Heart left ventricle (tissue), 16 donors: ENCODE measurements around the gene ARMC5. TPM values are rescaled to one million over a fixed set of nuclear protein-coding genes. Genes with fewer than 3 reads are reported as not detected.

Experiments used
- ATAC-seq, 4 donors: fragments of 200-7000 bp; cut with Tn5 transposase; one replicate each; pipeline ENCODE4 v1.9.1; 2020 to 2022; ENCODE audit warnings: moderate library complexity in 4 of 4, mild to moderate bottlenecking in 3 of 4, moderate number of reproducible peaks in 1 of 4
- DNase-seq, 5 donors: peaks; one replicate each; pipeline ENCODE4 v3.0.0-alpha.2; 2020
- H3K27ac ChIP-seq, 12 donors: fragments of 200-600 bp; sonication (generic) in 4 of 12; one replicate each; pipeline versions ENCODE4 v1.5.0 to v1.8.0; 2016 to 2022; ENCODE audit warnings: mild to moderate bottlenecking in 2 of 12
- H3K27me3 ChIP-seq, 9 donors: fragments of 200-600 bp; sonication (generic) in 2 of 9; one replicate each; pipeline versions ENCODE4 v1.5.1 to v1.8.0; 2016 to 2022; ENCODE audit warnings: mild to moderate bottlenecking in 3 of 9
- H3K36me3 ChIP-seq, 9 donors: fragments of 200-600 bp; sonication (generic) in 2 of 9; one replicate each; pipeline versions ENCODE4 v1.5.0 to v1.8.0; 2018 to 2022; ENCODE audit warnings: mild to moderate bottlenecking in 2 of 9
- H3K4me1 ChIP-seq, 12 donors: fragments of 200-600 bp; sonication (generic) in 4 of 12; one replicate each; pipeline versions ENCODE4 v1.5.0 to v1.8.0; 2016 to 2022; ENCODE audit warnings: mild to moderate bottlenecking in 3 of 12
- H3K4me3 ChIP-seq, 12 donors: fragments of 200-600 bp; sonication (generic) in 4 of 12; one replicate each; pipeline versions ENCODE4 v1.5.0 to v1.8.0; 2017 to 2022; ENCODE audit warnings: mild to moderate bottlenecking in 9 of 12, moderate library complexity in 4 of 12
- H3K9me3 ChIP-seq, 12 donors: fragments of 200-600 bp; sonication (generic) in 4 of 12; one replicate each; pipeline versions ENCODE4 v1.5.0 to v1.8.0; 2016 to 2022; ENCODE audit warnings: mild to moderate bottlenecking in 1 of 12
- POLR2A ChIP-seq, 2 donors: fragments of 450-650 bp; IDR thresholded peaks; one replicate each; pipeline ENCODE4 v1.6.1; 2017; ENCODE audit warnings: antibody characterized with exemption in 2 of 2, mild to moderate bottlenecking in 2 of 2, moderate library complexity in 2 of 2
- WGBS, 4 donors: extraction: QIAGEN DNeasy Blood & Tissue Kit in 2 of 4; methylation state at CpG; one replicate each; pipeline versions ENCODE4 v1.1.5 to v1.1.7; 2013 to 2018; 5-methylcytosine and 5-hydroxymethylcytosine counted together
- intact Hi-C, 10 donors: fragments of 100-400 bp; cut with DNase I; formaldehyde crosslinking; loops; one replicate each; pipeline versions ENCODE4 v1.11.1 to v1.14.2; 2022
- polyA plus RNA-seq, 2 donors: library from polyadenylated mRNA; stranded (reverse); fragments of 200-250 nt; gene quantifications; one replicate each; pipeline ENCODE4 v1.2.3, GENCODE V29; 2013
- total RNA-seq, 9 donors: library from RNA; depleted of rRNA in 2 of 9; stranded (reverse); fragments of >200 nt in 2 of 9; fragmentation: NEBNext Ultra II Directional in 3 of 9; extraction: Animal tissue kit (Norgen Biotek cat#: 25700) in 3 of 9; gene quantifications; one replicate each; pipeline versions ENCODE4 v1.1.0 to v1.2.4, GENCODE V29; 2016 to 2023
- TF ChIP-seq, protein P1 (sequence below), 12 donors: fragments of 200-600 bp; sonication (generic) in 4 of 12; IDR thresholded peaks; one replicate each; pipeline versions ENCODE4 v1.5.0 to v1.8.0; 2018 to 2022; ENCODE audit warnings: antibody characterized with exemption in 12 of 12, mild to moderate bottlenecking in 5 of 12
- donor health status: ischemic (EF 13 %, LVEDD 7.1; RV severe dilation, severe dysfunction).
- donor health status: healthy with polysubstance abuse.
- donor health status: DM: no; HTN: yes; CAD: no.
- donor health status: DM: no; HTN: no; CAD: no.
- donor health status: ischemic (EF 25% LVEDD 6.9; RV normal size, moderate dysfunction).
- donor health status: ischemic (EF 25% LVEDD 5.7; RV mildly dilated, moderate dysfunction).
- donor health status: healthy.
- donor health status: DM: yes; HTN: yes; CAD: no.
- donor health status: ischemic (EF 35%, LVEDD 5.7; RV mildly dilated, moderate dysfunction).
- donor health status: nonischemic (EF 11% LVEDD 7.7; RV severe dilation, severe dysfunction).
- donor health status: DM: yes; HTN: yes; CAD: no.
- donor health status: PGD.
- donor health status: ischemic (EF 29% LVEDD 5.4; RV normal size, mild dysfunction).
- donor health status: nonischemic (EF 23%, LVEDD 6.1; RV moderate dilation, normal function).

ARMC5 gene
- total and polyA plus RNA-seq, 11 donors = 4.1 to 9.2 (median 6.6) TPM

DNA sequence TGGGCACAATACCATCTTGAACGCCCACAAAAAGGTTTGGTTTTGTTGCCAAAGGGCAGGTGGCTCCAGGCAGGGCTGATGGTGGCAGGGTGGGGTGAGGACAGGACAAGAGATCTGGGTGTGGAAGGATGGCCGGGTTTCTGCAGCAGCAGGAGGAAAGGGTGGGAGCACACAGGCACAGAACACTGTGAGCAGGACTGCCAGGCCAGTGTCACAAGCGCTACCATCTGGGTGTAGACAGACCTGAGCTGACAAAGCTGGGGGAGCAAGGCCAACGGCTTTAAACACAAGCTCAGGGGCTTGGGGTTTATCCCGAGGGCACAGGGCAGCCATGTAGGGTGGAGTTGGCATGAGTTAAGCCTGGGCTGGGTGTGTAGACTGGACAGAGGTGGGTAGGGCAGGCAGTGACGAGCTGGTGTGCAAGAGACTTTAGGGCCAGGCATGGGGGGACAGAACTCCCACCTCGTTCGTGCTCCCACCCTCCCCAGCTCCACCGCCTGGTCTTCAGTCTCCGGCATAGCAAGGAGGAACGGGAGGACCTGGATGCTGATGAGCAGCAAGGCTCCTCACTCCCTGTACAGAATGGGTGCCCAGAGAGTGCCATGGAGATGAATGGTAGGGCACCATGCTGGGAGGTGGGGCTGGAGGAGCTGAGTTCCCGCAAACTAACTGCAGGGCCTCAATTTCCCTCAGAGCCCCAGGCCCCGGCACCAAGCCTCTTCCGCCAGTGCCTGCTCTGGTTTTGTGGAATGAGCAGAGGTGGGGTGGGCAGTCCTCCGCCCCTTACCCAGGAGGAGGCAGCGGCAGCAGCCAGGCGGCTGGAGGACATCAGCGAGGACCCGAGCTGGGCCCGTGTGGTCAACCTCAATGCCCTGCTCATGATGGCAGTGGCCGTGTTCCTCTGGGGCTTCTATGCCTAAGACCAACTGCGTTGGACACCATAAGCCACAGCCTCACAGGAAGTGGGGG is 30.6 kb downstream of the ARMC5 start:
- no peak for TF ChIP-seq POLR2A (IDR thresholded peaks at IDR 0.05)
- TF ChIP-seq, protein P1, sequence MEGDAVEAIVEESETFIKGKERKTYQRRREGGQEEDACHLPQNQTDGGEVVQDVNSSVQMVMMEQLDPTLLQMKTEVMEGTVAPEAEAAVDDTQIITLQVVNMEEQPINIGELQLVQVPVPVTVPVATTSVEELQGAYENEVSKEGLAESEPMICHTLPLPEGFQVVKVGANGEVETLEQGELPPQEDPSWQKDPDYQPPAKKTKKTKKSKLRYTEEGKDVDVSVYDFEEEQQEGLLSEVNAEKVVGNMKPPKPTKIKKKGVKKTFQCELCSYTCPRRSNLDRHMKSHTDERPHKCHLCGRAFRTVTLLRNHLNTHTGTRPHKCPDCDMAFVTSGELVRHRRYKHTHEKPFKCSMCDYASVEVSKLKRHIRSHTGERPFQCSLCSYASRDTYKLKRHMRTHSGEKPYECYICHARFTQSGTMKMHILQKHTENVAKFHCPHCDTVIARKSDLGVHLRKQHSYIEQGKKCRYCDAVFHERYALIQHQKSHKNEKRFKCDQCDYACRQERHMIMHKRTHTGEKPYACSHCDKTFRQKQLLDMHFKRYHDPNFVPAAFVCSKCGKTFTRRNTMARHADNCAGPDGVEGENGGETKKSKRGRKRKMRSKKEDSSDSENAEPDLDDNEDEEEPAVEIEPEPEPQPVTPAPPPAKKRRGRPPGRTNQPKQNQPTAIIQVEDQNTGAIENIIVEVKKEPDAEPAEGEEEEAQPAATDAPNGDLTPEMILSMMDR (IDR thresholded peaks at IDR 0.05) = no peak
- peaks cover 0 to 23% (median 7%) of the 10 kb centered on the region in 9 donors for H3K27me3 ChIP-seq
- no peak overlapping the region for H3K27ac ChIP-seq
- ATAC-seq (peak in 2 of 4 donors; percentile 2 to 5), DNase-seq (no peak)
- no peak overlapping the region for H3K4me3 ChIP-seq
- peaks cover 0 to 52% (median 44%) of the 10 kb centered on the region in 9 donors for H3K36me3 ChIP-seq
- WGBS, 4 donors = 88 to 92% (median 89%) methylated on average over 18 to 22 of the region's 22 CpGs
- intact Hi-C loops = loop anchor here in 1 of 10 donors (10.0 kb wide), 1 partner anchor 215 kb away; no protein-coding TSS in a partner anchor
- no peaks in the 10 kb centered on the region for H3K9me3 ChIP-seq
- H3K4me1 ChIP-seq = peaks cover 8 to 22% (median 17%) of the 10 kb centered on the region in 12 donors

DNA sequence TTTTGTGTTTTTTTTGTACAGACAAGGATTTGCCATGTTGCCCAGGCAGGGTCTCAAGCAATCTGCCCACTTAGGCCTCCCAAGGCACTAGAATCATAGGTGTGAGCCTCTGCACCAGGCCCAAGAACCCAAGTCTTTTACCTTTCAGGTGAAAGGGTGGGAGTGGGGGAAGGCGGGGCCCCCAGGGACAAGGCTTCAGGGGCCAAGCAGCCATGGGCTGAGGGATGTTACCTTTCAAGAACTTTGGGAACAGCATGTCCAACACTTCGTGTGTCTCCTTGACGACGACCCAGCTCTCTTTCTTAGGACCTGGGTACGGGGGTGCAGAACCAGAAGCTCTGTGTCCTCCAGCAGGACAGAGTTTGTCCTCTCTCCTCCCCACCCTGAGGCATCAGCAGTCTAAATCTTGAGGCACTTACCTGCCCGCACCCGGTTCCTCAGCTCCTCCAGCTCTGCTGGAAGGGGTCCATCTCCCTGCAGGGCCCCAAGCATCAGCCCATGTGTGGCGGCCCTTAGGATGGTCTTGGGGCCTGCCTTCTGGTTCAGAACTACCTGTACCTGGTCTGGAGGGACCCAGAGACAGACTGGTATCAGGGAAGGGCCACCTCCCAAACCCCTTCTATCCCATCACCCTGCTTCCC is 32.6 kb downstream of the ARMC5 start:
- Histone ChIP-seq H3K36me3 (peaks cover 2 to 72% (median 63%) of the 10 kb centered on the region in 9 donors), H3K9me3 (no peaks in the 10 kb centered on the region), H3K4me1 (peaks cover 8 to 20% (median 17%) of the 10 kb centered on the region in 12 donors), H3K4me3 (no peak overlapping the region), H3K27ac (no peak overlapping the region), H3K27me3 (peaks cover 0 to 12% (median 3%) of the 10 kb centered on the region in 9 donors)
- ATAC-seq (no peak), DNase-seq (no peak)
- TF ChIP-seq, protein P1 (IDR thresholded peaks at IDR 0.05) = no peak
- no peak for TF ChIP-seq POLR2A (IDR thresholded peaks at IDR 0.05)
- 94 to 97% (median 96%) methylated on average over 8 of the region's 8 CpGs for WGBS, 4 donors
- intact Hi-C loops = no loop called here

DNA sequence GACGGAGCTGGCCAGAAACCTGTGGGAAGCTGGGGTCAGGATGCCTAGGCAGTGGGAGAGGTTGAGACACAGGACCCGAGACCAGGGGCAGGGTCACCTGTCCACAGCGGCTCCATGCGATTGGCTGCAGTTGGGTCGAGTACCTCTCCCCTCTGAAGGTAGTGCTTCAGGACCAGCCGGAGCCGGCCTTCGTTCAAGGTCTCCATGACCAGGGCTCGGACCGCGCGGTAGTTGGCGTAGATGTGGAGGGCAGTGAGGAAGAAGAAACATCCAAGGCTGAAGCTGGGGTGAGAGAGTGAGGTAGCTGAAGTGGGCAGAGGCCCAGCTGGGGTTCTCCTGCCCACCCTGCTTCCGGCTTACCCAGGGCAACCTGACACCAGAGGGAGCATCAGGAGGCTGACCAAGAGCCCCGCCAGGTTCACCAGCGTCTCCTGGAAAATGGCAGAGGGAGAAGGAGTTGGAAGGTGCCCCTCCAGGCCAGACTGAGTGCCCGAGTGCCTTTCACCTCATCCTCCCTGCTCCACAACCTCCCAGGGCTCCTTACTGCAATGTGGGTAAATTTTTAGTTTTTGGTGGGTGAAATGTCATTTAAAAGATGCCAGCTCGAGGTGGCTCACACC is 34.3 kb downstream of the ARMC5 start:
- DNase-seq = no peak
- Histone ChIP-seq H3K27ac (no peak overlapping the region), H3K36me3 (peaks cover 2 to 89% (median 80%) of the 10 kb centered on the region in 9 donors), H3K4me3 (no peak overlapping the region), H3K4me1 (peaks cover 0 to 4% (median 1%) of the 10 kb centered on the region in 12 donors), H3K9me3 (no peaks in the 10 kb centered on the region), H3K27me3 (no peaks in the 10 kb centered on the region)
- ATAC-seq = no peak
- WGBS, 4 donors = 91 to 95% (median 94%) methylated on average over 17 to 18 of the region's 18 CpGs
- intact Hi-C loops = no loop called here
- no peak for TF ChIP-seq POLR2A (IDR thresholded peaks at IDR 0.05)
- TF ChIP-seq, protein P1 (IDR thresholded peaks at IDR 0.05) = no peak
